Activated T-helper 1 cell treated with anti-CD3 and anti-CD28 coated beads, Interleukin-12 subunit alpha, Interleukin-12 subunit beta, Interleukin-2, Interleukin-4 antibody, amounts not matched to agents 30 ng/mL and 10 ng/mL and 1 ng/mL, durations not matched to agents 14 hours and 24 hours and 36 hours (primary cell): ENCODE data around the gene ATP6V1C2. TPM values are rescaled to one million over a fixed set of nuclear protein-coding genes. Genes with fewer than 3 reads are reported as not detected.

Source experiments
- DNase-seq: peaks from one replicate; pipeline ENCODE4 v3.0.0; 2021; ENCODE audit warnings: low spot score
- H3K27ac Mint-ChIP-seq: one replicate; pipeline ENCODE4 v1.8.0; 2021; ENCODE audit warnings: mild to moderate bottlenecking, mixed read lengths
- H3K27me3 Mint-ChIP-seq: one replicate; pipeline ENCODE4 v1.8.0; 2022; ENCODE audit warnings: mild to moderate bottlenecking, moderate library complexity, mixed read lengths; ENCODE audit not compliant: insufficient read depth
- H3K36me3 Mint-ChIP-seq: one replicate; pipeline ENCODE4 v1.8.0; 2021; ENCODE audit warnings: low read depth, mixed read lengths
- H3K4me1 Mint-ChIP-seq: one replicate; pipeline ENCODE4 v1.8.0; 2021; ENCODE audit warnings: low read depth, mixed read lengths
- H3K4me3 Mint-ChIP-seq: one replicate; pipeline ENCODE4 v1.8.0; 2021; ENCODE audit warnings: mild to moderate bottlenecking, moderate library complexity, mixed read lengths
- H3K9me3 Mint-ChIP-seq: one replicate; pipeline ENCODE4 v1.8.0; 2021; ENCODE audit warnings: mixed read lengths
- intact Hi-C: fragments of 100-400 bp; cut with micrococcal nuclease; formaldehyde crosslinking; loops from one replicate; pipeline ENCODE4 v1.15.1; 2024
- total RNA-seq: library from RNA; stranded (reverse); gene quantifications from 2 replicates; pipeline ENCODE4 v1.2.3, GENCODE V29; 2022

Gene ATP6V1C2
- total RNA-seq, 1 donor from 2014 or later, result 0.05 TPM

DNA sequence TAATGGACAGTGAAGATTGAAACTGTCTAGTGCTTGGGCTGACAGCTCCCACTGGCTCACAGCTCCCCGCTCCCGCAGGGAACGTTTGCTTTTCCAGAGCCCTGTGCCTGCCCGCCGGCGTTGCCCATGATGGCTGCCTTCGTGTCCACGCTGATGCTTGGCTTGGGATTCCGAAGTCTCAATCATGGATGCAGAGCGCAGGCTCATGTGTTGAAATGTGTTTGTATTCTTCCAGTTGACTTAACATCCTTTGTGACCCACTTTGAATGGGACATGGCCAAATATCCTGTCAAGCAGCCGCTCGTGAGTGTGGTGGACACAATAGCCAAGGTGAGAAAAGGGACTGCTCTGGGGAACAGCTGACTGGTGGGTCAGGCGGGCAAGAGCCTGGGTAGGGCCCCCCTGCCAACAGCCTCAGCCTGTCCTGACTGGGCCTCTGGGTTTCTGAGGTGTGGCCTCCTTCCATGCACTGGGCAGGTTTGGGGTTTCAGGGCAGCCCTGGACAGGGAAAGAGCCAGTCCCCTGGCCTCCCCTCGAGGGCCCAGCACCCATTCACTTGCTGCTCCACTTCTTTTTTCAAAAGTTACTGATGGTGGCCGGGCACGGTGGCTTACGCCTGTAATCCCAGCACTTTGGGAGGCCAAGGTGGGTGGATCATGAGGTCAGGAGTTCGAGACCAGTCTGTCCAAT, 42.8 kb downstream of the ATP6V1C2 start:
- no peaks in the 10 kb centered on the region for H3K9me3 Mint-ChIP-seq
- intact Hi-C loops, result no loop called here
- H3K27me3 Mint-ChIP-seq, result no peaks in the 10 kb centered on the region
- DNase-seq, result no peak
- H3K36me3 Mint-ChIP-seq, result no peaks in the 10 kb centered on the region
- no peak overlapping the region for H3K4me3 Mint-ChIP-seq
- no peak overlapping the region for H3K27ac Mint-ChIP-seq
- H3K4me1 Mint-ChIP-seq, result no peaks in the 10 kb centered on the region

DNA sequence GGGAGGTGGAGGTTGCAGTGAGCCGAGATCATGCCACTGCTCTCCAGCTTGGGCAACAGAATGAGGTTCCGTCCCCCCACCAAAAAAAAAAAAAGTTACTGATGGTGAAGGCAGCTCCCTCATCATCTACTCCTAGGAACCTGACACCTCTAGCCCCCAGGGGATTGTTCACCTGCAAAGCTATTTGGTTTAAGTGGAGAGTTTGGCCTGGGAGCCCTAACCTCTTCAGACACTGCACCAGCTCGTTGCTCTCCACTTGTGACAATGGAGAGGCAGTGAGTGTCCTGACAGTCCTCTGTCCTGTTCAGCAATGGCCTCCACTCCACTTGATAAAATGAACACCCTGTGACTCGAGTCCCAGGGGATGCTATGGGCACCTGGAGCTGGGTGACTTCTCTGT, 43.5 kb downstream of the ATP6V1C2 start:
- intact Hi-C loops, result no loop called here
- H3K4me1 Mint-ChIP-seq, result no peaks in the 10 kb centered on the region
- no peaks in the 10 kb centered on the region for H3K36me3 Mint-ChIP-seq
- H3K9me3 Mint-ChIP-seq, result no peaks in the 10 kb centered on the region
- no peak overlapping the region for H3K4me3 Mint-ChIP-seq
- DNase-seq, result no peak
- H3K27ac Mint-ChIP-seq, result no peak overlapping the region
- no peaks in the 10 kb centered on the region for H3K27me3 Mint-ChIP-seq

DNA sequence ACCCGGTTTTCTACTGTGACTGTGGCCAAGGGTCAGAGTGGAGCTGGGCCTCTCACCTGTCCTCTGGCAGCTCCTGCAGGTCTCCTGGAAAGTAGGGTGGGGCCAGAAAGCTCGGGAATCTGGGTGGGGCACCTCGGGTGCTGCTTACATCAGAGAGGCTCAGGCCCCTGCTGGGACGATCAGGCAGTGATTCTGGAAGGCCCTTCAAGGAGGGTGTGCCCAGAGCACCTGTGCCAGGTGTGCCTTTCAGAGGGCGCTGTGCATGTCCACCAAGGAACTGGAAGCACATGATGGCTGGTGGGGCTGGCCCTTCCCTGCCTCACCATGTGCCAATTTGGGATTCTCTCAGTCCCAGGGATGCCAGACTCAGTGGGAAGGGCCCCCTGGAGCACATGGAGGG, 44.0 kb downstream of the ATP6V1C2 start:
- H3K27ac Mint-ChIP-seq, result no peak overlapping the region
- no peak overlapping the region for H3K4me3 Mint-ChIP-seq
- H3K27me3 Mint-ChIP-seq, result no peaks in the 10 kb centered on the region
- H3K36me3 Mint-ChIP-seq, result no peaks in the 10 kb centered on the region
- no peaks in the 10 kb centered on the region for H3K9me3 Mint-ChIP-seq
- H3K4me1 Mint-ChIP-seq, result no peaks in the 10 kb centered on the region
- DNase-seq, result no peak
- intact Hi-C loops, result no loop called here

DNA sequence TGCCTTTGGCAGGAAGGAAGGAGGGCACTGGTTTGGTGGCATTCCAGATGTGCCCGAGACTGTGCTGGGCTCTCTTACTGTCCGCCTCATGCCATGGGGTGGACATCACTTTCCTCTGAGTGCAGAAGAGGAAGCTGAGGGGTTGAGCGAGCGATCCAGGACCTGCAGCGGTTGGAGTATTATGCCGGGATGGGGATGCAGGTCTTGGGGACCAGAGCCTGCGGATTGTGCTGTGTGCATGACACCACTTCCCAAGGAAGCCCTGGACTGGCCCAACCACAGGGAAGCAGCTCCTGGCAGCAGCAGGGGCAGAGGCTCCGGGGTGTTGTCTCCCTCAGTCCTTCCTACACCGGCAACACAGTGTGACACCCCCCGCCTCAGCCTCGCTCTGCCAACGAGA, 44.5 kb downstream of the ATP6V1C2 start:
- Mint-ChIP-seq H3K27me3 (no peaks in the 10 kb centered on the region), H3K9me3 (no peaks in the 10 kb centered on the region), H3K4me1 (no peaks in the 10 kb centered on the region), H3K27ac (no peak overlapping the region), H3K36me3 (no peaks in the 10 kb centered on the region), H3K4me3 (no peak overlapping the region)
- intact Hi-C loops, result no loop called here
- DNase-seq, result no peak

DNA sequence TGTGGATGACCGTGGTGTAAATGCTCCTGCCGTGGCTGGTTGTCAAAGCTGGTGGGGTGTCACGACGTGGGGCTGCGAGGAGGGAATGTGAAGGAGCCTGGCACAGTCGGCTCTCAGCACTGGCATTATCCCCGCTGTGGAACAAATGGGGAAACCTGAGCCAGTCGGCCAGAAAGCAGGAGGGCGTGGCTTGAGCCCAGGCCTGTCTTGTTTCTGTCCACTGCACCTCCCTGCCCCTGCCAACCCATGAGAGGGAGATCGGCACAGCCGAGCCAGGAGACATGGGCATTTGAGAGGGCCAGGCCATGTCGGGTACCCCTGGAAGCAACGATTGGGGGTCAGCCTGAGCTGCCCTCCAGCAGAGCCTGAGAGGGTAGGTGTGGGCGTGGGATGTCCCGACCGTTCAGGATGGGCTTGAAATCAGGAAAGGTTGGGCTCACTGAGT, 46.7 kb downstream of the ATP6V1C2 start:
- Mint-ChIP-seq H3K9me3 (no peaks in the 10 kb centered on the region), H3K27me3 (no peaks in the 10 kb centered on the region), H3K4me3 (no peak overlapping the region)

DNA sequence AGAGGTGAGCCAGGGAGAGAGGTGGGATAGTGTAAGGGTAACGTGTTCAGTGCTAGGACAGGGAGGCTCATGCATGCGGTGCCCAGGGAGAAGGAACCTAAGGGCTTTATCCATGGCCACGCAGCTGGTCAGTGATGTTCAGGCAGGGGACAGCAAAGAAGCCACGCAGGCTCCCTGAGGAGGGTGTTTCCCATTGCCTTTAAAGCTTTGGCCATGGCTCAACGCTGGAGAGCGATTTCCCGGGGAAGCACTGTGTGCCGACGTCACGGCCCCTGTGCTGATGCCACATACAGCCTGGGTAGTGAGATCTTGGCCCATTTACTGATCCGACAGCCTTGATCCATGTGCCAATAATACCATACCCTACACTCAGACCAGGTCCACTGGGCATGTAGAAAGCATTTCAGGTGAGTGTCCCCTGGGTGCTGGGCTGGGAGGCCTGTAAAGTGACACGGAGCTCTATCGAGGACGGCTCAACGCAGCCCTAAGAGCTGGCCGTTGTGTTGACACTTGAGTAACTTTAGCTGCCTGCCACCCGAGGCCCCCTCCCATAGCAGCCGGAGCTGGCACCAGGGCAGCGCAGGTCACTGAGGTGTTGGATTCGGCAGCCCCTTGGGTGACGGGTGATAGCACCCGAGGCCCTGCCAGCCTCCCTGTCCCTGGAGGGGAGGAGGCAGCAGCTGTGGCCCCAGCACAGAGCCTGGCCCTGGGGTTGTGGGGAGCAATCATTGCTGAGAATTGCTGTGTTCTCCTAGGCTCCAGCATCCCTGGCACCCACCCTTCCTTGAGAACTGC, 49.7 kb downstream of the ATP6V1C2 start:
- Mint-ChIP-seq H3K36me3 (no peaks in the 10 kb centered on the region), H3K4me3 (no peak overlapping the region), H3K27ac (no peak overlapping the region), H3K9me3 (no peaks in the 10 kb centered on the region), H3K27me3 (no peaks in the 10 kb centered on the region), H3K4me1 (no peaks in the 10 kb centered on the region)
- DNase-seq, result no peak
- intact Hi-C loops, result no loop called here

More for the DNA sequence above, 46.7 kb downstream of the ATP6V1C2 start:
- no peak overlapping the region for H3K27ac Mint-ChIP-seq
- no peaks in the 10 kb centered on the region for H3K36me3 Mint-ChIP-seq
- H3K4me1 Mint-ChIP-seq, result no peaks in the 10 kb centered on the region
- no peak for DNase-seq
- intact Hi-C loops, result no loop called here

DNA sequence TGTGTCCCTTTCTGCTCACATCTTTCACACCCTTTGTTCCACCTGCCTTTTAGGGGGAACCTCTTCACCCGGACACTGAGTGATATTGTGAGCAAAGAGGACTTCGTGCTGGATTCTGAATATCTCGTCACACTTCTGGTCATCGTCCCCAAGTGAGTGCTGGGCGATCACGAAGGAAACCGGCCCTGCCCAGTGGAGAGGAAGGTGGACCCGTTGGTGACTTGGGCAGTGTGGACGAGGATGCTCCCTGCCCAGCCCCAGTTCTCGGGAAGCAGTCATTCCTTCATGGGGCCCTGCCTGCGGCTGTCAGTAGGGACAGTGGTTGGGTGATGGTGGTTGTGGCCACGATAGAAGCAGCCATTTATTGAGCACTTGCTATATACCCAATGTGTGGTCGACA, 50.4 kb downstream of the ATP6V1C2 start:
- intact Hi-C loops, result no loop called here
- H3K4me3 Mint-ChIP-seq, result no peak overlapping the region

DNA sequence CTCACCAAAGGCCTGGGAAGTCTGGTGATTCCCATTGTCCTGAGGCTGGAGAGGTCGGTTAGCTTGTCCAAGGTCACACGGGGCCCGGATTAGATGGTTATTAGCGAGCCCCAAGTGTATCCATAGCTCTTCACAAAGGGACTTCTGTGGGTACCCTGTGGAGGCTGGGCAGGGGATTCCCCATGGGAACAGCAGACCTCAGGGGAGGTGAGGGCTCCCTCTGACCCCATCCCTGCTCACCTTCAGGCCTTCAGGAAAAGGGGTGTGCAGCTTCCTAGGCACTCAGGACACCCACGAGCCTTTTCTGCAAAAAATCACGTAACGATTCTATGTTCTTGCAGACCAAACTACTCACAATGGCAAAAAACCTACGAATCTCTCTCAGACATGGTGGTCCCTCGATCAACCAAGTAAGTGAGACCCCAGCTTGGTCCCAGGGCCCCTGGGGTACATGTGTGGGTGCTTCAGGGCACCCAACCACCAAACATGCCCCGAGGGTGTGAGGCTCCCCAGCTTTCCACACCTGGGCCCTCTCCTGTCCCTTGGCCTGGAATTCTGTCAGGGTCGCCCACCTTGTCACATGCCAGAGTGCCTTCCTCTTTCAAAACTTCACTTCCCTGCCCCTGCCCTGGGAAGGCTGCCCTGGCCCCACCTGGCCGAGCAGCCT, 50.9 kb downstream of the ATP6V1C2 start:
- Mint-ChIP-seq H3K9me3 (no peaks in the 10 kb centered on the region), H3K36me3 (no peaks in the 10 kb centered on the region), H3K27me3 (no peaks in the 10 kb centered on the region), H3K27ac (no peak overlapping the region), H3K4me1 (no peaks in the 10 kb centered on the region), H3K4me3 (no peak overlapping the region)
- intact Hi-C loops, result no loop called here
- no peak for DNase-seq

More for the DNA sequence above, 50.4 kb downstream of the ATP6V1C2 start:
- Mint-ChIP-seq H3K9me3 (no peaks in the 10 kb centered on the region), H3K27me3 (no peaks in the 10 kb centered on the region), H3K4me1 (no peaks in the 10 kb centered on the region), H3K36me3 (no peaks in the 10 kb centered on the region), H3K27ac (no peak overlapping the region)
- DNase-seq, result no peak

DNA sequence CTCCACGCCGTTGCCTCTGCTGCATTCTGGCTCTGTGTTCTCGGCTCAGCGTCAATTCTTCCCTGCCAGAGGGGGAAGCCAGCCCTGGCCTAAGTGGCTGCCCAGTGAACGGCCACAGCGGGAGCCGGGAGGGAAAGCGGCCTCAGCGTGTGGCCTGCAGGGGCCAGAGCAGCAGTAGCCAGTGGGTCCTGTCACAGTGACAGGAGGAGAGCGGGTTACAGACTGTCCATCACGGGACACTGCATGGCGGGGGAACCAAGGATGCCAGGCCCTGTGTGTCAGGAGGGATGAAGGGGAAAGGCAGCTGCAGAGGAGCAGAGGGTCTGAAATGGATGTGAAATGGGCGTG, 51.4 kb downstream of the ATP6V1C2 start:
- no peaks in the 10 kb centered on the region for H3K27me3 Mint-ChIP-seq
- no peaks in the 10 kb centered on the region for H3K36me3 Mint-ChIP-seq
- no peaks in the 10 kb centered on the region for H3K9me3 Mint-ChIP-seq
- DNase-seq, result no peak
- no peak overlapping the region for H3K4me3 Mint-ChIP-seq
- H3K4me1 Mint-ChIP-seq, result no peaks in the 10 kb centered on the region
- H3K27ac Mint-ChIP-seq, result no peak overlapping the region
- intact Hi-C loops, result no loop called here

DNA sequence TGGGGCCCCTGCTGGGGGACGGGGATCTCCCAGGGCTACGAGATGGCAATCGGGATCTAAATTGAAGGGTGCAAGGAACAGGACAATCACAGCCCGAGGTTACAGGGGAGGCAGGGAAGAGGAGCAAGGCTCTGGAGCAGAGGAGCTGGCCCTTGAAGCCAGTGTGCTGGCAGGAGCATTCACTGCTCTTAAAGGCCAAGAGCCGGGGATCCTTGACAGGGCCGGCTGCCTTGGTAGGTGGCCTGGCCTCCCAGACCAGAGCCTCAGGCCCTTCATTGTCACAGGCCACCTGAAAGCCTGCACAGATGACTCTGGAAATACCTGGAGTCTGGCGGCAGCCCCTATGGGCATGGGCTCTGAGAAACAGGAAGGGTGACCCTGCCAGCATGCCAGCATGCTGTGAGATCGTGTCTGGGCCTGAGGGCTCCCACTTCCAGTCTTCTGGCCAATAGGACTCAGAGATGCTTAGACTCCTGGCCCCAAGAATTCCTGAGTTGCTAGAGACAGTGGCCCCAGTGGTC, 52.5 kb downstream of the ATP6V1C2 start:
- H3K4me3 Mint-ChIP-seq, result no peak overlapping the region
- no peak overlapping the region for H3K27ac Mint-ChIP-seq
- no peaks in the 10 kb centered on the region for H3K4me1 Mint-ChIP-seq
- no peaks in the 10 kb centered on the region for H3K9me3 Mint-ChIP-seq
- intact Hi-C loops, result no loop called here
- DNase-seq, result no peak
- H3K36me3 Mint-ChIP-seq, result no peaks in the 10 kb centered on the region
- H3K27me3 Mint-ChIP-seq, result no peaks in the 10 kb centered on the region

DNA sequence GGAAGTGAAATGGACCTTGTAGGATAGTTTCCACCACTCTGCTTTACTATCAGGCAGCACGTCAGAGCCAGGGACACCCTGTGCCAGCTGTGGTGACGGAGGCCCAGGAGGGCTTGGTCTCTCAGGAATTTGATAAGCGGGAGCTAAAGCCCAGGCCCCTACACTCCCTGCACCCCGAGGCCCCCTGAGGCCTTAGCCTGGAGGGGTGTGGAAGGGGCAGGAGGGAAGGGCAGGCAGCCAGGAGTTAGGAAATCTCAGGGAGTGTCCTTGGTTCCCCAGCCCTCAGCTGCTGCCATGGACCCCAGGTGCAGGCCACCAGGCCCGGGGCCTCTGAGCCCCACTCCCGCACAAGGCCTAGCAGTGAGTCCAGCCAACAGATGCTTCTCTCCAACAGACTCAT, 53.0 kb downstream of the ATP6V1C2 start:
- H3K9me3 Mint-ChIP-seq, result no peaks in the 10 kb centered on the region
- DNase-seq, result no peak
- H3K4me3 Mint-ChIP-seq, result no peak overlapping the region
- intact Hi-C loops, result no loop called here
- H3K4me1 Mint-ChIP-seq, result no peaks in the 10 kb centered on the region
- no peak overlapping the region for H3K27ac Mint-ChIP-seq
- H3K27me3 Mint-ChIP-seq, result no peaks in the 10 kb centered on the region
- no peaks in the 10 kb centered on the region for H3K36me3 Mint-ChIP-seq

DNA sequence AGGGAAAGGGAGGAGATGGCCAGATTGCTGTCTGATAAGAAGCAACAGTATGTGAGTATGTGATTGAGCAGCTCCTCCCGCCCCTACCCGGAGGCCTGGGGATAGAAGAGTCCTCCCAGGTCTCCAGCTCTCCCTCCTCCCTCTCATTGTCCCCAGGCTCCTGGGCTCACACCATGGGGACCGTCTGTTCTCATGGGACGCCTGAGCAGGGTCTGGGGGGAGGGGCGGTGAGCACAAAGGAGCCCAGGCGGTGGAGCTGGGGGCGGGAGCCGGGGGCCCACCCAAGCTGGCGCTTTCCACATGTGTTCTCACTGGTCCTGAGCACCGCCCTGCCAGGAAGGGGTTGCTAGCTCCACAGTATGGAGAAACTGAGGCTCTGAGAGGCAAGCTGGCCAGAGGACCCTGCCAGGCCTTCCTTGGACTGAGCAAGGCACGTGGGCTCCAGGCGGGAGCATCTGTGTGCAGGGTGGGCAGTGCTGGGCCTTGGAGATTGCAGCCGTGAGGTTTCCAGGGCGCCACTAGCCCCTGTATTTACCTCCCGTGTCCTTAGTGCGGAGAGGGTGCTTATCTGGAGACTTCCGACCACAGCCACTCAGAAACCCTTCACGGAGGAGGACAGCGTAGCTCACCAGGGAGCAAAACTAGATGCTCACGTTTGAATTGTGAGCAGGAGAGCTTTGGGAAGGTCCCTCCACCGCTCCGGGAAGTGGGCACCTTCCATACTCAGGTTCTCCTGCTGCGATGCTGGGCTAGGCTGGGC, 53.8 kb downstream of the ATP6V1C2 start:
- Mint-ChIP-seq H3K9me3 (no peaks in the 10 kb centered on the region), H3K4me3 (no peak overlapping the region), H3K27ac (no peak overlapping the region), H3K27me3 (no peaks in the 10 kb centered on the region), H3K36me3 (peaks cover 4% of the 10 kb centered on the region), H3K4me1 (no peaks in the 10 kb centered on the region)
- intact Hi-C loops, result no loop called here
- DNase-seq, result no peak
